SU-DHL-6 (cell line): ENCODE data around the gene RPL28.
"Not testable (repeated sequence)": the region's sequence is repeated elsewhere in the genome, so short reads cannot be mapped to it uniquely, and the experiment has no call there.

Experiments
- H2AFZ ChIP-seq: fragments of 200-600 bp; sonication (generic); 2 replicates; pipeline ENCODE4 v1.6.1; 2014; ENCODE audit warnings: low read depth, mild to moderate bottlenecking, moderate library complexity, mixed read lengths, antibody characterized with exemption, low read length; ENCODE audit not compliant: severe bottlenecking
- H3F3A ChIP-seq: fragments of 200-600 bp; shearing (Covaris generic); 2 replicates; pipeline ENCODE4 v1.6.0; 2016; ENCODE audit warnings: antibody characterized with exemption, mild to moderate bottlenecking; ENCODE audit not compliant: insufficient read depth
- H3K27ac ChIP-seq: fragments of 200-600 bp; sonication (generic); 2 replicates; pipeline ENCODE4 v1.5.1; 2016; ENCODE audit warnings: low read depth, mild to moderate bottlenecking, low read length, moderate library complexity, mixed read lengths
- H3K27me3 ChIP-seq: fragments of 200-600 bp; sonication (generic), shearing (Covaris generic); 2 replicates; pipeline ENCODE4 v1.6.0; 2014; ENCODE audit warnings: mild to moderate bottlenecking, low read length
- H3K36me3 ChIP-seq: fragments of 200-600 bp; sonication (generic); 2 replicates; pipeline ENCODE4 v1.6.1; 2014; ENCODE audit warnings: mild to moderate bottlenecking, low read length, mixed read lengths
- H3K4me2 ChIP-seq: fragments of 300-600, 200-600 bp; shearing (Covaris generic), sonication (generic); 2 replicates; pipeline ENCODE4 v1.6.0; 2014; ENCODE audit warnings: low read length, low read depth, mild to moderate bottlenecking; ENCODE audit not compliant: poor library complexity, severe bottlenecking
- H3K4me3 ChIP-seq: fragments of 200-600 bp; sonication (generic); 2 replicates; pipeline ENCODE4 v1.5.1; 2014; ENCODE audit warnings: antibody characterized with exemption, low read length, mild to moderate bottlenecking, mixed read lengths; ENCODE audit not compliant: insufficient read depth, poor library complexity, severe bottlenecking
- H3K79me2 ChIP-seq: fragments of 200-600 bp; sonication (generic); 2 replicates; pipeline ENCODE4 v1.6.1; 2014; ENCODE audit warnings: mild to moderate bottlenecking, low read length, moderate library complexity; ENCODE audit not compliant: insufficient read depth
- H3K9ac ChIP-seq: fragments of 200-600 bp; sonication (generic); 2 replicates; pipeline ENCODE4 v1.7.0; 2014; ENCODE audit warnings: mild to moderate bottlenecking, low read length
- H3K9me2 ChIP-seq: fragments of 200-600 bp; sonication (generic); replicated peaks from 2 replicates; pipeline ENCODE4 v1.6.1; 2014; ENCODE audit warnings: low read length; ENCODE audit not compliant: insufficient read depth
- H3K9me3 ChIP-seq: fragments of 200-600 bp; sonication (generic); 2 replicates; pipeline ENCODE4 v1.6.1; 2014; ENCODE audit warnings: low read length, mixed read lengths; ENCODE audit not compliant: insufficient read depth
- H4K20me1 ChIP-seq: fragments of 200-600 bp; sonication (generic); 2 replicates; pipeline ENCODE4 v1.6.1; 2014; ENCODE audit warnings: low read depth, mild to moderate bottlenecking, antibody characterized with exemption, low read length, moderate library complexity, mixed read lengths
- CTCF ChIP-seq: fragments of 200-600 bp; sonication (generic); IDR thresholded peaks from one replicate; pipeline ENCODE4 v1.5.1; 2017; ENCODE audit warnings: antibody characterized with exemption, mild to moderate bottlenecking, low read length, moderate library complexity; ENCODE audit not compliant: insufficient read depth, poor library complexity, severe bottlenecking
- EZH2phosphoT487 ChIP-seq: fragments of 200-600 bp; sonication (generic), shearing (Covaris generic); conservative IDR thresholded peaks from 2 replicates; pipeline ENCODE4 v1.6.1; 2018; ENCODE audit warnings: mild to moderate bottlenecking, antibody characterized with exemption, low read length, moderate library complexity, mixed read lengths

The RPL28 gene

GRCh38 chr19:55419624-55420236 is 34.0 kb downstream of the RPL28 start:
- Histone ChIP-seq H3K9me2 (no peaks in the 10 kb centered on the region), H3K9me3 (0 out of 2 replicates have a peak, but pooled peaks cover 5% of the 10 kb centered on the region), H3F3A (no peaks in the 10 kb centered on the region), H2AFZ (no peak overlapping the region), H3K4me2 (no peak overlapping the region), H3K27ac (no peak overlapping the region), H4K20me1 (no peaks in the 10 kb centered on the region), H3K9ac (no peak overlapping the region), H3K4me3 (no peak overlapping the region), H3K36me3 (no peaks in the 10 kb centered on the region), H3K27me3 (no peaks in the 10 kb centered on the region), H3K79me2 (no peaks in the 10 kb centered on the region)
- TF ChIP-seq CTCF (no peak), EZH2phosphoT487 (no peak)

GRCh38 chr19:55421281-55421680 is 35.5 kb downstream of the RPL28 start:
- not testable (repeated sequence) for H3K27ac ChIP-seq, H3K36me3 ChIP-seq, H3K4me2 ChIP-seq, H2AFZ ChIP-seq, H3K27me3 ChIP-seq, H4K20me1 ChIP-seq, H3K9me3 ChIP-seq, H3K4me3 ChIP-seq, H3K79me2 ChIP-seq, H3K9ac ChIP-seq, H3F3A ChIP-seq, H3K9me2 ChIP-seq

- Histone ChIP-seq H3K9me2 (no peaks in the 10 kb centered on the region), H3F3A (no peaks in the 10 kb centered on the region), H3K4me3 (no peak overlapping the region), H3K9ac (no peak overlapping the region), H4K20me1 (no peaks in the 10 kb centered on the region), H3K9me3 (0 out of 2 replicates have a peak, but pooled peaks cover 5% of the 10 kb centered on the region), H3K27me3 (no peaks in the 10 kb centered on the region), H2AFZ (no peak overlapping the region), H3K4me2 (no peak overlapping the region), H3K36me3 (no peaks in the 10 kb centered on the region), H3K79me2 (no peaks in the 10 kb centered on the region), H3K27ac (no peak overlapping the region)
- TF ChIP-seq CTCF (no peak), EZH2phosphoT487 (no peak)
These were observed 37.7 kb downstream of the RPL28 start for GRCh38 chr19:55423225-55424005.

- no peak overlapping the region for H3K27ac ChIP-seq
- H3K79me2 ChIP-seq, result no peaks in the 10 kb centered on the region
- TF ChIP-seq EZH2phosphoT487 (no peak), CTCF (no peak)
These were observed 38.8 kb downstream of the RPL28 start for GRCh38 chr19:55424518-55424917.

More at GRCh38 chr19:55424518-55424917, 38.8 kb downstream of the RPL28 start:
- Histone ChIP-seq H3K36me3 (no peaks in the 10 kb centered on the region), H3K9me3 (0 out of 2 replicates have a peak, but pooled peaks cover 4% of the 10 kb centered on the region), H2AFZ (no peak overlapping the region), H3K4me3 (no peak overlapping the region), H3K27me3 (no peaks in the 10 kb centered on the region), H3F3A (no peaks in the 10 kb centered on the region), H3K4me2 (no peak overlapping the region), H4K20me1 (no peaks in the 10 kb centered on the region), H3K9me2 (no peaks in the 10 kb centered on the region), H3K9ac (no peak overlapping the region)
